Mesothelial cell of epicardium (in vitro differentiated cells): ENCODE measurements around the gene ADAM22. TPM values are rescaled to one million over a fixed set of nuclear protein-coding genes. Genes with fewer than 3 reads are reported as not detected.

Experiments used
- DNase-seq, 2 experiments: peaks; one replicate each; pipeline ENCODE4 v3.0.0; 2021; ENCODE audit warnings: low spot score in 2 of 2; ENCODE audit not compliant: unreplicated experiment in 2 of 2
- H3K27ac Mint-ChIP-seq: 2 replicates; pipeline ENCODE4 v1.8.0; 2021; ENCODE audit warnings: mixed read lengths
- H3K27me3 Mint-ChIP-seq: 2 replicates; pipeline ENCODE4 v1.8.0; 2021; ENCODE audit warnings: low read depth, mixed read lengths
- H3K36me3 Mint-ChIP-seq: 2 replicates; pipeline ENCODE4 v1.8.0; 2021; ENCODE audit warnings: mixed read lengths
- H3K4me1 Mint-ChIP-seq: 2 replicates; pipeline ENCODE4 v1.8.0; 2021; ENCODE audit warnings: mixed read lengths
- H3K4me3 Mint-ChIP-seq: 2 replicates; pipeline ENCODE4 v1.8.0; 2021; ENCODE audit warnings: mild to moderate bottlenecking, moderate library complexity, mixed read lengths
- H3K9me3 Mint-ChIP-seq: 2 replicates; pipeline ENCODE4 v1.8.0; 2021; ENCODE audit warnings: mixed read lengths
- CTCF ChIP-seq: fragments of 200-600 bp; sonication (generic); IDR thresholded peaks from one replicate; pipeline ENCODE4 v1.5.0; 2021; ENCODE audit warnings: antibody characterized with exemption; ENCODE audit not compliant: unreplicated experiment
- total RNA-seq: library from RNA; stranded (reverse); gene quantifications from 3 replicates; pipeline ENCODE4 v1.2.1, GENCODE V29; 2021

Gene ADAM22
- total RNA-seq, 1 donor from 2014 or later: 6.3 TPM

GRCh38 chr7:88034083-88034695, 100.1 kb downstream of the ADAM22 start:
- no peak for DNase-seq
- Mint-ChIP-seq H3K4me1 (peaks cover 3% of the 10 kb centered on the region), H3K9me3 (peaks cover 31% of the 10 kb centered on the region), H3K4me3 (no peak overlapping the region), H3K27me3 (no peaks in the 10 kb centered on the region), H3K27ac (no peak overlapping the region), H3K36me3 (peaks cover 5% of the 10 kb centered on the region)
- TF ChIP-seq CTCF: no peak

- H3K27me3 Mint-ChIP-seq: no peaks in the 10 kb centered on the region
- no peaks in the 10 kb centered on the region for H3K36me3 Mint-ChIP-seq
- H3K27ac Mint-ChIP-seq: no peak overlapping the region
- no peak for DNase-seq
- H3K4me1 Mint-ChIP-seq: peaks cover 6% of the 10 kb centered on the region
- H3K9me3 Mint-ChIP-seq: peaks cover 10% of the 10 kb centered on the region
- H3K4me3 Mint-ChIP-seq: no peak overlapping the region
- TF ChIP-seq CTCF: no peak
Measured at GRCh38 chr7:88037050-88037449, 103.0 kb downstream of the ADAM22 start.

- H3K27me3 Mint-ChIP-seq: no peaks in the 10 kb centered on the region
- H3K9me3 Mint-ChIP-seq: no peaks in the 10 kb centered on the region
- H3K4me1 Mint-ChIP-seq: peaks cover 11% of the 10 kb centered on the region
- no peak for DNase-seq
- TF ChIP-seq CTCF: no peak
- H3K27ac Mint-ChIP-seq: no peak overlapping the region
- no peaks in the 10 kb centered on the region for H3K36me3 Mint-ChIP-seq
- no peak overlapping the region for H3K4me3 Mint-ChIP-seq
Measured at GRCh38 chr7:88040694-88041093, 106.6 kb downstream of the ADAM22 start.

- no peak overlapping the region for H3K4me3 Mint-ChIP-seq
- no peak overlapping the region for H3K27ac Mint-ChIP-seq
- no peak for DNase-seq
- no peak for TF ChIP-seq CTCF
- H3K27me3 Mint-ChIP-seq: no peaks in the 10 kb centered on the region
- H3K36me3 Mint-ChIP-seq: no peaks in the 10 kb centered on the region
- H3K4me1 Mint-ChIP-seq: peaks cover 11% of the 10 kb centered on the region
- H3K9me3 Mint-ChIP-seq: no peaks in the 10 kb centered on the region
Measured at GRCh38 chr7:88041583-88041982, 107.5 kb downstream of the ADAM22 start.

GRCh38 chr7:88042157-88042556, 108.1 kb downstream of the ADAM22 start:
- H3K9me3 Mint-ChIP-seq: no peaks in the 10 kb centered on the region
- no peaks in the 10 kb centered on the region for H3K36me3 Mint-ChIP-seq
- H3K27me3 Mint-ChIP-seq: no peaks in the 10 kb centered on the region
- H3K27ac Mint-ChIP-seq: no peak overlapping the region
- H3K4me1 Mint-ChIP-seq: peaks cover 11% of the 10 kb centered on the region
- DNase-seq: no peak
- H3K4me3 Mint-ChIP-seq: no peak overlapping the region
- no peak for TF ChIP-seq CTCF

GRCh38 chr7:88042803-88043202, 108.8 kb downstream of the ADAM22 start:
- Mint-ChIP-seq H3K36me3 (no peaks in the 10 kb centered on the region), H3K27me3 (no peaks in the 10 kb centered on the region), H3K9me3 (no peaks in the 10 kb centered on the region), H3K4me1 (peaks cover 8% of the 10 kb centered on the region), H3K4me3 (no peak overlapping the region), H3K27ac (no peak overlapping the region)
- DNase-seq: no peak
- no peak for TF ChIP-seq CTCF
